SK-N-SH treated with all-trans-retinoic acid at 6 μM for 48 hours (cell line): Measurements from ENCODE around the gene GOLGA6L7.

ENCODE experiments used
- ARNTL ChIP-seq: fragments of 450-650 bp; formaldehyde crosslinking; IDR thresholded peaks from 2 replicates; pipeline ENCODE4 v1.5.0; 2020; ENCODE audit warnings: low read depth, mild to moderate bottlenecking, moderate library complexity, borderline replicate concordance
- CREB5 ChIP-seq: fragments of 250-450 bp; sonication (Bioruptor Pico); IDR thresholded peaks from 2 replicates; pipeline ENCODE4 v1.5.1; 2020; ENCODE audit warnings: low read depth, mild to moderate bottlenecking, moderate library complexity
- CSDC2 ChIP-seq: fragments of 250-450 bp; sonication (Bioruptor Pico); IDR thresholded peaks from 2 replicates; pipeline ENCODE4 v1.5.0; 2020; ENCODE audit warnings: mild to moderate bottlenecking, moderate library complexity
- ESRRG ChIP-seq: fragments of 250-450 bp; sonication (Bioruptor Pico); IDR thresholded peaks from 2 replicates; pipeline ENCODE4 v1.6.1; 2021; ENCODE audit warnings: mild to moderate bottlenecking
- GLIS3 ChIP-seq: fragments of 250-450 bp; sonication (Bioruptor Pico); IDR thresholded peaks from 2 replicates; pipeline ENCODE4 v1.5.0; 2020; ENCODE audit warnings: mild to moderate bottlenecking, moderate library complexity
- ISL1 ChIP-seq: fragments of 250-450 bp; sonication (Bioruptor Pico); IDR thresholded peaks from 2 replicates; pipeline ENCODE4 v2.1.2; 2022; ENCODE audit warnings: mild to moderate bottlenecking, moderate library complexity
- OSR1 ChIP-seq: fragments of 250-450 bp; sonication (Bioruptor Pico); IDR thresholded peaks from 2 replicates; pipeline ENCODE4 v1.8.0; 2022; ENCODE audit warnings: moderate library complexity, mild to moderate bottlenecking, inconsistent platforms
- RARB ChIP-seq: fragments of 250-450 bp; sonication (Bioruptor Pico); IDR thresholded peaks from 2 replicates; pipeline ENCODE4 v1.8.0; 2021; ENCODE audit warnings: mild to moderate bottlenecking, moderate library complexity
- TOX ChIP-seq: fragments of 250-450 bp; sonication (Bioruptor Pico); IDR thresholded peaks from 2 replicates; pipeline ENCODE4 v1.8.0; 2021; ENCODE audit warnings: mild to moderate bottlenecking, moderate library complexity, borderline replicate concordance
- ZFP3 ChIP-seq: fragments of 250-450 bp; sonication (Bioruptor Pico); IDR thresholded peaks from 2 replicates; pipeline ENCODE4 v1.5.0; 2020; ENCODE audit warnings: mild to moderate bottlenecking, moderate library complexity
- ZFP30 ChIP-seq: fragments of 450-650 bp; formaldehyde crosslinking; IDR thresholded peaks from 2 replicates; pipeline ENCODE4 v1.5.0; 2022; ENCODE audit warnings: mild to moderate bottlenecking, moderate library complexity
- ZNF70 ChIP-seq: fragments of 450-650 bp; formaldehyde crosslinking; IDR thresholded peaks from 2 replicates; pipeline ENCODE4 v1.5.0; 2020; ENCODE audit warnings: mild to moderate bottlenecking, moderate library complexity

- TF ChIP-seq ZFP30 (CRISPR knock-in tag) = no peak
- TF ChIP-seq ISL1 (CRISPR knock-in tag) = no peak
- no peak for TF ChIP-seq TOX
- no peak for TF ChIP-seq CSDC2
- TF ChIP-seq RARB (CRISPR knock-in tag) = no peak
- no peak for TF ChIP-seq GLIS3 (CRISPR knock-in tag)
- no peak for TF ChIP-seq ZFP3
- TF ChIP-seq OSR1 (CRISPR knock-in tag) = no peak
- TF ChIP-seq ARNTL = no peak
- TF ChIP-seq ESRRG (CRISPR knock-in tag) = no peak
- no peak for TF ChIP-seq ZNF70 (CRISPR knock-in tag)
- no peak for TF ChIP-seq CREB5 (CRISPR knock-in tag)
These were observed 35.9 kb upstream of the GOLGA6L7 start for GRCh38 chr15:28884151-28884940.
